HEK293 (cell line): Measurements from ENCODE around the gene LUZP2.

Experiments used
- CTCF ChIA-PET: fragments of 350-600 bp; formaldehyde crosslinking; extraction: SDS; loops from one replicate; lab custom pipeline; 2021; ENCODE audit warnings: antibody characterized with exemption; lab: Yijun Ruan, JAX
- POLR2A ChIA-PET: fragments of 300-600 bp; formaldehyde crosslinking; extraction: SDS; loops from one replicate; lab custom pipeline; 2020; ENCODE audit warnings: antibody characterized with exemption, inconsistent platforms; lab: Yijun Ruan, JAX
- H3K27ac ChIP-seq: fragments of 200-500 bp; sonication (Bioruptor generic); 2 replicates; pipeline ENCODE4 v1.5.1; 2014; ENCODE audit warnings: low read depth, low read length, control low read depth, inconsistent platforms; ENCODE audit errors: extremely low read depth
- H3K36me3 ChIP-seq, 2 experiments: fragments of 200-500 bp in 1 of 2; sonication (Bioruptor generic) in 1 of 2; 1 replicate in 1 of 2; 2 replicates in 1 of 2; pipeline ENCODE4 v1.5.1; 2014 to 2017; ENCODE audit warnings: inconsistent platforms in 2 of 2, low read length in 2 of 2; ENCODE audit not compliant: control insufficient read depth in 2 of 2, insufficient read depth in 1 of 2
- H3K4me1 ChIP-seq: fragments of 200-500 bp; sonication (Bioruptor generic); 2 replicates; pipeline ENCODE4 v1.5.1; 2014; ENCODE audit warnings: mild to moderate bottlenecking, low read length, inconsistent platforms; ENCODE audit not compliant: control insufficient read depth, insufficient read depth
- H3K4me3 ChIP-seq: 2 replicates; pipeline ENCODE4 v1.5.1; 2011; ENCODE audit warnings: low read depth, mild to moderate bottlenecking, control low read depth, low read length, moderate library complexity
- H3K9me3 ChIP-seq: fragments of 200-500 bp; sonication (Bioruptor generic); 2 replicates; pipeline ENCODE4 v1.5.1; 2014; ENCODE audit warnings: low read depth, low read length, inconsistent platforms; ENCODE audit not compliant: control insufficient read depth, insufficient read depth
- GLI2 ChIP-seq: fragments of 450-650 bp; formaldehyde crosslinking; IDR thresholded peaks from 2 replicates; pipeline ENCODE4; 2017; ENCODE audit warnings: missing biosample characterization, missing genetic modification characterization, low read depth, borderline replicate concordance
- IKZF3 ChIP-seq: fragments of 450-650 bp; IDR thresholded peaks from 2 replicates; pipeline ENCODE4 v1.5.0; 2018; ENCODE audit warnings: missing biosample characterization, mild to moderate bottlenecking, missing genetic modification characterization, moderate library complexity
- REST ChIP-seq: fragments of 450-650 bp; formaldehyde crosslinking; IDR thresholded peaks from 2 replicates; pipeline ENCODE4 v1.5.1; 2016; ENCODE audit warnings: missing biosample characterization, missing genetic modification characterization
- SCRT2 ChIP-seq: fragments of 450-650 bp; formaldehyde crosslinking; IDR thresholded peaks from 2 replicates; pipeline ENCODE4 v1.5.1; 2016; ENCODE audit warnings: missing biosample characterization, missing genetic modification characterization
- ZBTB1 ChIP-seq: fragments of 450-650 bp; formaldehyde crosslinking; IDR thresholded peaks from 2 replicates; pipeline ENCODE4 v1.5.1; 2016; ENCODE audit warnings: missing biosample characterization, missing genetic modification characterization
- ZBTB17 ChIP-seq: fragments of 450-650 bp; formaldehyde crosslinking; IDR thresholded peaks from 2 replicates; pipeline ENCODE4 v1.5.1; 2016; ENCODE audit warnings: missing biosample characterization, missing genetic modification characterization
- ZEB2 ChIP-seq: fragments of 450-650 bp; formaldehyde crosslinking; IDR thresholded peaks from 2 replicates; pipeline ENCODE4 v1.5.1; 2016; ENCODE audit warnings: missing biosample characterization, missing genetic modification characterization
- ZNF112 ChIP-seq: fragments of 450-650 bp; formaldehyde crosslinking; IDR thresholded peaks from 2 replicates; pipeline ENCODE4 v1.5.0; 2017; ENCODE audit warnings: missing biosample characterization, missing genetic modification characterization
- ZNF169 ChIP-seq: fragments of 450-650 bp; formaldehyde crosslinking; IDR thresholded peaks from 2 replicates; pipeline ENCODE4 v1.5.1; 2016; ENCODE audit warnings: missing biosample characterization, missing genetic modification characterization
- ZNF18 ChIP-seq: fragments of 450-650 bp; formaldehyde crosslinking; IDR thresholded peaks from 2 replicates; pipeline ENCODE4 v1.5.1; 2016; ENCODE audit warnings: missing biosample characterization, missing genetic modification characterization
- ZNF202 ChIP-seq: fragments of 450-650 bp; formaldehyde crosslinking; IDR thresholded peaks from 2 replicates; pipeline ENCODE4 v1.5.1; 2016; ENCODE audit warnings: missing biosample characterization, missing genetic modification characterization, borderline replicate concordance
- ZNF335 ChIP-seq: fragments of 450-650 bp; formaldehyde crosslinking; conservative IDR thresholded peaks from 2 replicates; pipeline ENCODE4 v1.5.1; 2016; ENCODE audit warnings: missing biosample characterization, missing genetic modification characterization
- ZNF558 ChIP-seq: fragments of 450-650 bp; formaldehyde crosslinking; IDR thresholded peaks from 2 replicates; pipeline ENCODE4 v1.5.1; 2016; ENCODE audit warnings: missing biosample characterization, missing genetic modification characterization
- ZNF600 ChIP-seq: fragments of 450-650 bp; formaldehyde crosslinking; IDR thresholded peaks from 2 replicates; pipeline ENCODE4 v1.5.1; 2016; ENCODE audit warnings: missing biosample characterization, missing genetic modification characterization
- ZNF658 ChIP-seq: fragments of 450-650 bp; formaldehyde crosslinking; IDR thresholded peaks from 2 replicates; pipeline ENCODE4; 2016; ENCODE audit warnings: missing biosample characterization, missing genetic modification characterization
- ZNF660 ChIP-seq: fragments of 450-650 bp; IDR thresholded peaks from 2 replicates; pipeline ENCODE4 v1.5.1; 2018; ENCODE audit warnings: missing biosample characterization, mild to moderate bottlenecking, missing genetic modification characterization
- ZNF701 ChIP-seq: fragments of 450-650 bp; formaldehyde crosslinking; IDR thresholded peaks from 2 replicates; pipeline ENCODE4 v1.5.1; 2016; ENCODE audit warnings: missing biosample characterization, missing genetic modification characterization
- ZNF785 ChIP-seq: fragments of 450-650 bp; formaldehyde crosslinking; IDR thresholded peaks from 2 replicates; pipeline ENCODE4 v1.5.1; 2016; ENCODE audit warnings: missing biosample characterization, missing genetic modification characterization
- ZSCAN5A ChIP-seq: fragments of 450-650 bp; formaldehyde crosslinking; IDR thresholded peaks from 2 replicates; pipeline ENCODE4 v1.5.1; 2016; ENCODE audit warnings: missing biosample characterization, missing genetic modification characterization

LUZP2 gene

DNA sequence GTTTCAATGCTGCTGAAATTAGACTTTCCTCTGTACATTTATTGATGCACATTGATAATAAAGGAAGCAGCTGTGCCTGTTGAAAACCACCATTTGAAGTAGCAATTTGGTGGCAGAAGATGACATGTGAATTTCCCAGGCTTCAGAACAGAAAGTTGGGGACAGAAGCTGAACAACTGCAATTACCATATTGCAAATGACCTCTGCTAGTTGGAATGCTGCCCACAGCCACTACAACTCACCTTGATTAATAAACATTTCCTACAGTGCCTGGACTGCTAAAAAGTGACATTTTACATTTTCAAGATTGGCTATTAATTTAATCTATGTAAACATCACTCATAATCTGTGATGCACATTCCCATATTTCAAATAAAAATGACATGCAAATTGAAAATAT, 208.6 kb downstream of the LUZP2 start:
- POLR2A ChIA-PET, result no interaction called here
- CTCF ChIA-PET, result no interaction called here

DNA sequence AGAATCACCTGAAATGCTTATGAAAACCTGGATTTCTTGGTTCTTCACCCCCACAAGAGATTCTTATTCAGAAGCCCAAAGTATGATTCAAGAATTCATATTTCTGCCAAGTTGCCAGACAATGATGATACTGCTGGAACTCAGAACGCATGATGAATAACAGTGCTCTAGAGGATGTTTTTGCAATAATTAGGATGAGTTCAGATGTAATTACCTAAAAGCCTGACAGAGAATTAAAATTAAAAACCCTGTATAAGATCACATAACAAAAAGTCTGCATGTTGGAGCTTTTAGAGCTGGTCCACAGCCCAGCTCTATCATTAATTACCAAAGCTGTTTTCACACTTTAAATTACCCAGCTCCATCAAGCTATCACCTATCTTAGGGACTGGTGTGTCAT, 211.8 kb downstream of the LUZP2 start:
- Histone ChIP-seq H3K27ac (no peak overlapping the region), H3K36me3 (no peaks in the 10 kb centered on the region), H3K4me1 (no peaks in the 10 kb centered on the region), H3K9me3 (no peaks in the 10 kb centered on the region), H3K4me3 (no peak overlapping the region)
- TF ChIP-seq ZNF660 (tag by site-specific recombination) (no peak), ZNF169 (no peak), ZNF558 (tag by site-specific recombination) (no peak), ZNF785 (tag by site-specific recombination) (no peak), SCRT2 (no peak), REST (tag by site-specific recombination) (no peak), GLI2 (no peak), ZBTB17 (tag by site-specific recombination) (no peak), ZBTB1 (tag by site-specific recombination) (no peak), ZEB2 (no peak), IKZF3 (tag by site-specific recombination) (no peak), ZNF18 (tag by site-specific recombination) (no peak), ZNF600 (no peak), ZSCAN5A (tag by site-specific recombination) (no peak), ZNF202 (no peak), ZNF658 (tag by site-specific recombination) (no peak), ZNF335 (tag by site-specific recombination) (no peak)
- POLR2A ChIA-PET, result no interaction called here
- CTCF ChIA-PET, result no interaction called here

More for the DNA sequence above, 208.6 kb downstream of the LUZP2 start:
- Histone ChIP-seq H3K27ac (no peak overlapping the region), H3K4me3 (no peak overlapping the region)
- no peak for TF ChIP-seq ZBTB17 (tag by site-specific recombination)
- no peak for TF ChIP-seq ZSCAN5A (tag by site-specific recombination)
- TF ChIP-seq ZNF701, result no peak
- TF ChIP-seq REST (tag by site-specific recombination), result no peak
- TF ChIP-seq ZNF112, result no peak
- TF ChIP-seq, all 188 proteins: peak for 0
- no peaks in the 10 kb centered on the region for H3K4me1 ChIP-seq
- no peaks in the 10 kb centered on the region for H3K36me3 ChIP-seq
- no peaks in the 10 kb centered on the region for H3K9me3 ChIP-seq
